ENCODE measurements around the gene SOX21.

Gene SOX21

DNA sequence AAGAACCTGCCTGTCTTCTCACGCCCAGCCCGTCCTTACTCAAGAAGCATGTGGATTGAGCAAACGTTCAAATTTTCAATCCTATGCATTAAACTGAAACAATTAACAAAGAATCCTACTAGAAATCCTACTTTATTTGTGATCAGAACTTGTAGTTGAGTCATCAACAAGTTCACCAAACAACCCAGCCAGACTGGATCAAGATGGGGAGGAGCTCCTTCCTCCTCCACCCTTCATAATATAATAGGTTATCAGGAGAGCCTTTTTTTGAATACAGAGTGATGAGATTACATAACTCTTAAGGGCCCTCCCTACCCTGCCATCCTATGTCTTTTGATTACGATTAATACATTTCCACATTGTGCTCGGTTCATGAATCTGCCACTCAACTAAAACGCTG is 32.7 kb downstream of the SOX21 start:
- DNase-seq (ENCODE audit: low read depth in 2 of 2) = no peak

GRCh38 chr13:94678845-94679244 is 33.5 kb downstream of the SOX21 start:
- DNase-seq (ENCODE audit: low read depth in 2 of 2) = no peak

DNA sequence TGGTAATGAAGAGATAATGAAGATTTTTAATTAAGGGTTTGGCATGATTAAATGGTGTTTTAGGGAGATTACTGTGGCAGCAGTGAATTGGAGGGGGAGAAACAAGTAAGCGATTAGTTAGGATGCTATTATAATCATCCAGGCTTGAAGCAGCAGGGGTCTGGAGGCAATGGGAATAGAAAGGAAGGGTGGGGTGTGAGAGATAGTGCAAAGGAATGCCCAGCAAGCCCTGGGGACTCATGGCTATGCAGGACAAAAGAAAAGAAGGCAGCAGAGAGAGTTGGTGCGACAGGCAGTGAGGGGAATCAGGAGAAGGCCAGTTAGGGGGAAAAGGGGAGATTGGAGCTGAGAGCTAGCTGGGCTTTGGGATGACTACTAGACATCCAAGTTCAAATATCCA is 34.5 kb downstream of the SOX21 start:
- DNase-seq (ENCODE audit: low read depth in 2 of 2) = no peak

GRCh38 chr13:94674609-94675348 is 37.6 kb downstream of the SOX21 start:
- peak; percentile 7 to 12 for DNase-seq (ENCODE audit: low read depth in 2 of 2)

- no peak for DNase-seq (ENCODE audit: low read depth in 2 of 2)
Observed at GRCh38 chr13:94673851-94674250, 38.5 kb downstream of the SOX21 start.

DNA sequence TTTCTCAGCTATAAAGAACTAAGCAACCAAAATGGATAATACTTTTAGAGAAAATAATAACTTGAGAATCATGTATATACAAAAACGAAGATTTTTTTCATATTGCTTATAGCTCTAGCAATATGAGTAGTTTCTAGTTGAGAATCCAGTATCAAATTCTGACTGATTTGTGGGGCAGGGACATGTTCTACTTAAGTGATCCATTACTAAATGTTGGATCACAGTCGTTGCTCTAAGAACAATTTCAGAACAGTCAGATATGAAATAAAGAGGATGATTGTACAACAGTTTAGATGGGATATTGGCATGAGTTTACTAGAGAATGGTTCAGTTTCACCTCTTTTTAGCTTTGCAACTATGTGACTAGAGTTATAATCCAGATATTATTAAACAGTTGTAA is 39.9 kb downstream of the SOX21 start:
- no peak for DNase-seq (ENCODE audit: low read depth in 2 of 2)

GRCh38 chr13:94667190-94667589 is 45.2 kb downstream of the SOX21 start:
- no peak for DNase-seq (ENCODE audit: low read depth in 2 of 2)

DNA sequence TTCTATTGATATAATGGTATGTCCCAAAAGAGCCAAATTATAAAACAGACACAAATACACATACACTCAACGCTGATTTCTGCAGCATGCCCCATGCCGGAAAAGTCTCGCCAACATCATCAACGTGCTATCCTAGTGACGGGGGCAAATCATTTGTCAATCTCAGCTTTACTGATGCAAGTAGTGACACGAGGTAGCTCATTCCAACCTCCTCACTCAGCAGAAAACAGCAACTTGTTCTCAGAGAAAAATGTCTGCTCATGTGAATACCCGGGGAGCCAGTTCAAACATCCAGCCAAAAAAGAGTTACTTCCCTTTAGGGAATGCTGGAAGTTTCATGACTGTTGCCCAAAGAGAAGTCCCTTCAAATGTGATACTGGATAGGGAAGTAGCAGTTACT is 46.3 kb downstream of the SOX21 start:
- no peak for DNase-seq (ENCODE audit: low read depth in 2 of 2)

- DNase-seq (ENCODE audit: low read depth in 2 of 2) = no peak
Observed at GRCh38 chr13:94664889-94665288, 47.5 kb downstream of the SOX21 start.

GRCh38 chr13:94662274-94662945 is 49.9 kb downstream of the SOX21 start:
- DNase-seq (ENCODE audit: low read depth in 2 of 2) = no peak

DNA sequence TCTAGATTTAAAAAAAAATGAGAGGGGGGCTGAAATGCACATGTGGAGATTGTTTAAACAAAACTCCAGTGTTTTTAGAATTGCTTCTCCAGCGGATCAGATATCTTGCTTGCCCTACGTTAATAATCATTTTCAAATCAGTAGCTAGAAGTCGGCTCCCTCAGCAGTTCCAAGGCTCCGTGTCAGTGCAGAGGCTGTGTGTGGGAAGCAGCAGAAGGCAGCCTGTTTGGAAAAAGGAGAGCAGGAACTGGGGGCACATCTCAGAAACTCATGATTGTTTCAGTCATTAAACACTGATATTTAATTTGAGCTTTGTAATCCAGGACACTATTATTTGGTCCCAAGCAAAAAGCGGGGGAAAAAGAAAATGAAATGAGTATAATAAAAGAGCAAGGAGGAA is 50.9 kb downstream of the SOX21 start:
- DNase-seq (ENCODE audit: low read depth in 2 of 2) = no peak

DNA sequence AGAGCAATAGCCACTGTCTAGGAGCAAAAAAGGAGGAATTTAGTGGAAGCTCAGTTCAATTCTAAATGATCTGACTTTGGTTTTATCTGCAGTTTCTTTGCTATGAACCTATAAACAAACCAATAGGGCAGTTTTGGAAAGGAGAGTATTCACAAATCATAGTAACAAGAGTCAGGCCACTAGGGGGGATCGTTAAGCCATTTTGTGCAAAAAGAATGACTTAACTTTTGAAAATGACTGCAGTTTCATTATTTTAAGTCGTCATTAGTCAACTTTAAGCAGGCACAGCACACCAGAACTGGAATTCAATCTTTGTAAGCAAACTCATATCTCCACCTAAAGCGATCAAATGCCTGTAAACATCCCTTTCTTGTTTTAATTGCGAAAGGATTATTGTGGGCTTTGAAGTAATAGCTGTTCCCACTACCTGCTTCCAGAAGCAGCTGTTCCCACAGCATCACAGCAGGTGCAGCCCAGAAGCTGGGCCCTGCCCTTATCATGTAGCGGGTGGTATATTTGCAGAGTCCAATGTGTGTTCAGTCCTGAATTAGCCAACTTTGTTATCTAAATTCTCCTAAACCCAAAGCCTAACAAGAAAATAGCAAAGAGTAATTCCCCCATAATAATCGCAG is 51.5 kb downstream of the SOX21 start:
- no peak for DNase-seq (ENCODE audit: low read depth in 2 of 2)

Data from activated CD8-positive, alpha-beta memory T cell treated with anti-CD3 and anti-CD28 coated beads for 4 hours (primary cell).